CD4-positive, alpha-beta T cell treated with Interleukin-17A for 4 hours (primary cell): ENCODE results near the gene SNRPB.

Experiments used
- DNase-seq: peaks from one replicate; pipeline ENCODE4 v3.0.0-alpha.2; 2020; ENCODE audit warnings: mixed read lengths

SNRPB gene

GRCh38 chr20:2418388-2418787, 52.2 kb downstream of the SNRPB start:
- no peak for DNase-seq

GRCh38 chr20:2417213-2417541, 53.4 kb downstream of the SNRPB start:
- no peak for DNase-seq

- DNase-seq = no peak
Observed at GRCh38 chr20:2416541-2417212, 53.9 kb downstream of the SNRPB start.
